ENCODE data around the gene DUSP1.
A peak's percentile ranks its signal among the peaks of the same experiment; 100 is the strongest.

Gene DUSP1

GRCh38 chr5:172806897-172807672 lies 36.1 kb upstream of the DUSP1 start:
- Histone ChIP-seq H4K20me1 (ENCODE audit: insufficient read depth, low read length, poor library complexity, severe bottlenecking) (no peaks in the 10 kb centered on the region), H3K9me3 (ENCODE audit: insufficient read depth, low read depth, low read length) (no peaks in the 10 kb centered on the region), H3K4me2 (ENCODE audit: low read depth, low read length, poor library complexity, severe bottlenecking) (peak overlapping the region; percentile 20), H3K4me3 (ENCODE audit: low read length, poor library complexity, severe bottlenecking) (no peak overlapping the region), H2AFZ (ENCODE audit: low read length) (no peak overlapping the region), H3K4me1 (ENCODE audit: insufficient read depth, low read length, poor library complexity, severe bottlenecking) (peaks cover 4% of the 10 kb centered on the region), H3K9ac (ENCODE audit: low read depth, low read length, poor library complexity, severe bottlenecking) (no peak overlapping the region), H3K9me2 (replicated peaks; ENCODE audit: low read depth, low read length) (no peaks in the 10 kb centered on the region), H3F3A (ENCODE audit: low read depth) (no peaks in the 10 kb centered on the region), H3K27me3 (ENCODE audit: insufficient read depth, low read length, poor library complexity, severe bottlenecking) (no peaks in the 10 kb centered on the region), H3K79me2 (ENCODE audit: insufficient read depth, low read length) (no peaks in the 10 kb centered on the region), H3K36me3 (ENCODE audit: insufficient read depth, low read length) (no peaks in the 10 kb centered on the region)
- no peak for TF ChIP-seq CTCF (conservative IDR thresholded peaks at IDR 0.05; ENCODE audit: low read length)
- no peak for TF ChIP-seq EZH2phosphoT487 (IDR thresholded peaks at IDR 0.05; ENCODE audit: borderline replicate concordance)

DNA sequence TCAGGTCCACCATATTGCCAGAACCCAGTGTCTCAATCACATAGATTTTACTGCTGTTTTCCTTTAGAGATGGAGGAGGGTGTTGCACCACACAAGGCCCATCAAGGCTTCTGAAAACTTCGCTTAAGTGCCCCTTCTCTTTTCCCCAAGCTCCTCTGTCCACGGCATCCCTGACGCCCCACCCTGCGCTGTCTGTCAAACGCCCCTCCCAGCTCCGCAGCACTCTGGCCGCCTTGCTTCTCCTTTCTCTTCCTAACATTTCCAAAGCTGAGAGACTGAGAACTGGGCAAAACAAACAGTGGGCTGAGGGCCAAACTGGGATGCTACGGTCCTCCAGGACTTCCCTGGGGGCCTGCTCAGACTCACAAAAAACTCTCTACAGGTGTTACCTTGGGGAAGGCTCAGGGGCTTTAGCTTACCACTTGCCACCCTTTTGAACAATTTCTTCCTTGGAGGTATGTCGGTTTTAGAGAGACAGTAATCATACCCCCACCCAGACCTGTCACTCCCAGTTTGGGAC lies 34.8 kb upstream of the DUSP1 start:
- H3K27me3 ChIP-seq (ENCODE audit: insufficient read depth, low read length, poor library complexity, severe bottlenecking), result no peaks in the 10 kb centered on the region
- no peak overlapping the region for H3K9ac ChIP-seq (ENCODE audit: low read depth, low read length, poor library complexity, severe bottlenecking)
- H3K9me2 ChIP-seq (replicated peaks; ENCODE audit: low read depth, low read length), result no peaks in the 10 kb centered on the region
- H2AFZ ChIP-seq (ENCODE audit: low read length), result no peak overlapping the region
- H4K20me1 ChIP-seq (ENCODE audit: insufficient read depth, low read length, poor library complexity, severe bottlenecking), result no peaks in the 10 kb centered on the region
- H3K36me3 ChIP-seq (ENCODE audit: insufficient read depth, low read length), result no peaks in the 10 kb centered on the region
- no peaks in the 10 kb centered on the region for H3K79me2 ChIP-seq (ENCODE audit: insufficient read depth, low read length)
- no peak overlapping the region for H3K4me3 ChIP-seq (ENCODE audit: low read length, poor library complexity, severe bottlenecking)
- no peak overlapping the region for H3K4me2 ChIP-seq (ENCODE audit: low read depth, low read length, poor library complexity, severe bottlenecking)
- no peak for TF ChIP-seq CTCF (conservative IDR thresholded peaks at IDR 0.05; ENCODE audit: low read length)
- no peak for TF ChIP-seq EZH2phosphoT487 (IDR thresholded peaks at IDR 0.05; ENCODE audit: borderline replicate concordance)
- no peaks in the 10 kb centered on the region for H3K9me3 ChIP-seq (ENCODE audit: insufficient read depth, low read depth, low read length)
- no peaks in the 10 kb centered on the region for H3F3A ChIP-seq (ENCODE audit: low read depth)
- peaks cover 10% of the 10 kb centered on the region for H3K4me1 ChIP-seq (ENCODE audit: insufficient read depth, low read length, poor library complexity, severe bottlenecking)

DNA sequence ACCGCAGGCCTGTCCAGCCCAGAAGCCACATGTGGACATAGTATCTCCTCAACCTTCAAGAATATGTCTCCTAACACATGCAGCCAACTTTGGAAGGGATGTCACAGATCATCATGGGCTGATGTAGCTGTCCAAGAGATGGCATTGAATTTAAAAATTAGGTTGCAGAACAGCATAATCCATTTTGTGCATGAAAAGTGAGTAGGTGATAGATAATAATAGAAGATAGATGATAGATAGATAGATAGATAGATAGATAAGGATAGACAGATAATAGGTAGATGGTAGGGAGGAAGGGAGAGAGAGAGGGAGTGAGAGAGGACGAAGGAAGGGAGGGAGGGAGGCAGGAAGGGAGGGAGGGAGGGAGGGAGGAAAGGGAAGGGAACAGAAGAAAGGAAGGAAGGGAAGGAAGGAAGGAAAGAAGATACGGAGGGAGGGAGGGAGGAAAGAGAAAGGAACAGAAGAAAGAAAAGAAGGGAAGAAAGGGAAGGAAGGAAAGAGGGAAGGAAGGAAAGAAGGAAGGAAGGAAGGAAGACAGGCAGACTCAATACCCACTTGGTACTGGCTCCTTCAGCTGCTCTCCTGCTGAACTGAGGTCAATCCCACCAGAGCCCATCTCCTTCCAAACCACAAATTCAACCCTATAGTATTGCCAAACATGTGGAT lies 34.2 kb upstream of the DUSP1 start:
- peaks cover 10% of the 10 kb centered on the region for H3K4me1 ChIP-seq (ENCODE audit: insufficient read depth, low read length, poor library complexity, severe bottlenecking)
- H3F3A ChIP-seq (ENCODE audit: low read depth), result no peaks in the 10 kb centered on the region

More for the DNA sequence above, 34.2 kb upstream of the DUSP1 start:
- Histone ChIP-seq H4K20me1 (ENCODE audit: insufficient read depth, low read length, poor library complexity, severe bottlenecking) (no peaks in the 10 kb centered on the region), H2AFZ (ENCODE audit: low read length) (no peak overlapping the region), H3K9ac (ENCODE audit: low read depth, low read length, poor library complexity, severe bottlenecking) (no peak overlapping the region), H3K9me2 (replicated peaks; ENCODE audit: low read depth, low read length) (no peaks in the 10 kb centered on the region), H3K36me3 (ENCODE audit: insufficient read depth, low read length) (no peaks in the 10 kb centered on the region), H3K27me3 (ENCODE audit: insufficient read depth, low read length, poor library complexity, severe bottlenecking) (no peaks in the 10 kb centered on the region), H3K79me2 (ENCODE audit: insufficient read depth, low read length) (no peaks in the 10 kb centered on the region), H3K4me2 (ENCODE audit: low read depth, low read length, poor library complexity, severe bottlenecking) (no peak overlapping the region), H3K9me3 (ENCODE audit: insufficient read depth, low read depth, low read length) (no peaks in the 10 kb centered on the region), H3K4me3 (ENCODE audit: low read length, poor library complexity, severe bottlenecking) (no peak overlapping the region)
- TF ChIP-seq CTCF (conservative IDR thresholded peaks at IDR 0.05; ENCODE audit: low read length) (no peak), EZH2phosphoT487 (IDR thresholded peaks at IDR 0.05; ENCODE audit: borderline replicate concordance) (no peak)
